ENCODE results near the gene KIF7. TPM values are rescaled to one million over a fixed set of nuclear protein-coding genes. Genes with fewer than 3 reads are reported as not detected.
"Not testable (repeated sequence)": the region's sequence is repeated elsewhere in the genome, so short reads cannot be mapped to it uniquely, and the experiment has no call there.

The KIF7 gene
- total and polyA plus RNA-seq, 2 donors, result 9.4 to 9.9 TPM

DNA sequence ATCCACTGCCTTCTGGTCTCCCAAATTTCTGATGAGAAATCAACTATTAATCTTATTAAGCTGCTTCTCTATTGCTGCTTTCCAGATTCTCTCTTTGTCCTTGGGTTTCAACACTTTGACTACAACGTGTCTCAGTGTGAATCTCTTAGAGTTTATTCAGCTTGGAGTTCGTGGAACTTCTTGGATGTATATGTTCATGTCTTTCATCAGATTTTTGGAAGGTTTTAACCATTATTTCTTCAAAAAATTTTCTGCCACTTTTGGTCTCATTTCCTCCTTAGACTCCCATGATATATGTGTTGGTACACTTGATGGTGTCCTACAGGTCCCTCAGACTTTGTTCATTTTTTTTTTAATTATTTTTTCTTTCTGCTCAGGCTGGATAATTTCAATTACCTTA lies 44.0 kb downstream of the KIF7 start:
- Histone ChIP-seq H3K4me1 (ENCODE audit: insufficient read depth) (no peaks in the 10 kb centered on the region), H3K36me3 (ENCODE audit: insufficient read depth) (peaks cover 2% of the 10 kb centered on the region), H3K4me3 (ENCODE audit: low read depth, low read length) (no peak overlapping the region), H3K27ac (ENCODE audit: low read depth) (no peak overlapping the region)
- no peak for DNase-seq (ENCODE audit: extremely low spot score)
- 99% methylated on average over 2 of the region's 2 CpGs for WGBS

DNA sequence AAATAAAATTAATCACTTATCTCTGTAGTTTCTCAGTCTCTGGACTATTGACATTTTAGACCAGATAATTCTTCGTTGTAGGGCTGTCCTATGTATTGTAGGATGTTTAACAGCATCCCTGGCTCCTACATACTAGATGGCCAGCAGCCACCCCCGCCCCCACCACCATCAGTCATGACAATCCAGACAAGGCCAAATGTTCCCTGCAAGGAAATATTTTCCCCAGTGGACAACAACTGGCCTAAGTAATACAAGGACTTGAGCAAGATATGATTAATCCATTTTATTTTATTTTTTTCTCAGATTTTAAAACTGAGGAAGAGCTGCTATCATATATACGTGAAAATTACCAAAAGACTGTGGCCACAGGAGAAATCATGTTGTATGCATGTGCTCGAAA lies 56.2 kb downstream of the KIF7 start:
- H3K27ac ChIP-seq (ENCODE audit: low read depth), result no peak overlapping the region
- DNase-seq (ENCODE audit: extremely low spot score), result no peak
- H3K4me3 ChIP-seq (ENCODE audit: low read depth, low read length), result no peak overlapping the region
- H3K4me1 ChIP-seq (ENCODE audit: insufficient read depth), result no peaks in the 10 kb centered on the region
- no peaks in the 10 kb centered on the region for H3K36me3 ChIP-seq (ENCODE audit: insufficient read depth)
- WGBS, result 97% methylated on average over 4 of the region's 4 CpGs

GRCh38 chr15:89593018-89593417 lies 62.2 kb downstream of the KIF7 start:
- Histone ChIP-seq H3K4me1 (ENCODE audit: insufficient read depth) (no peaks in the 10 kb centered on the region), H3K4me3 (ENCODE audit: low read depth, low read length) (no peak overlapping the region), H3K36me3 (ENCODE audit: insufficient read depth) (no peaks in the 10 kb centered on the region), H3K27ac (ENCODE audit: low read depth) (no peak overlapping the region)
- WGBS, result 91% methylated on average over 4 of the region's 4 CpGs
- DNase-seq (ENCODE audit: extremely low spot score), result no peak

GRCh38 chr15:89591834-89592233 lies 63.4 kb downstream of the KIF7 start:
- WGBS, result 91% methylated on average over 5 of the region's 5 CpGs
- H3K27ac ChIP-seq (ENCODE audit: low read depth), result no peak overlapping the region
- H3K4me1 ChIP-seq (ENCODE audit: insufficient read depth), result no peaks in the 10 kb centered on the region
- H3K4me3 ChIP-seq (ENCODE audit: low read depth, low read length), result no peak overlapping the region
- H3K36me3 ChIP-seq (ENCODE audit: insufficient read depth), result no peaks in the 10 kb centered on the region
- DNase-seq (ENCODE audit: extremely low spot score), result no peak

DNA sequence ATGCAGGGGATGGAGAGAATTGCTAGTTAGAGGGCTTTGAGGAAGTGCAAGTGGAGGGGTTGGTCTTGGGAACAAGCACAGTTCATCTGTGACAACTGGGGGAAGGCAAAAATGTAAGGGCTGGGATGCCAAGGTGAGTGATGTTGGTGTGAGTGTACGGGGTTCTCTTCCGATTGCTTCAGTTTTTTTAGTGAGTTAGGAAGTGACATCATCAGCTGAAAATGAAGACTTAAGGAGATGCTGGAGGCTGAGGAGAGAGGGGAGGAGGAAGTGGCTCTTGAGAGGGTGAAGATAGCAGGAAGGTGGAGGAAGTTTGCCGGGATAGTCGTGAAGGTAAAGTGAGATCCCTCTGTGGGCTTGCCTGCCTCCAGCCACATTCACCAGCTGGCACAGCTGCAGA lies 67.3 kb downstream of the KIF7 start:
- WGBS, result 77% methylated on average over 4 of the region's 4 CpGs
- Histone ChIP-seq H3K27ac (ENCODE audit: low read depth) (no peak overlapping the region), H3K4me1 (ENCODE audit: insufficient read depth) (no peaks in the 10 kb centered on the region), H3K4me3 (ENCODE audit: low read depth, low read length) (no peak overlapping the region), H3K36me3 (ENCODE audit: insufficient read depth) (no peaks in the 10 kb centered on the region)
- no peak for DNase-seq (ENCODE audit: extremely low spot score)

DNA sequence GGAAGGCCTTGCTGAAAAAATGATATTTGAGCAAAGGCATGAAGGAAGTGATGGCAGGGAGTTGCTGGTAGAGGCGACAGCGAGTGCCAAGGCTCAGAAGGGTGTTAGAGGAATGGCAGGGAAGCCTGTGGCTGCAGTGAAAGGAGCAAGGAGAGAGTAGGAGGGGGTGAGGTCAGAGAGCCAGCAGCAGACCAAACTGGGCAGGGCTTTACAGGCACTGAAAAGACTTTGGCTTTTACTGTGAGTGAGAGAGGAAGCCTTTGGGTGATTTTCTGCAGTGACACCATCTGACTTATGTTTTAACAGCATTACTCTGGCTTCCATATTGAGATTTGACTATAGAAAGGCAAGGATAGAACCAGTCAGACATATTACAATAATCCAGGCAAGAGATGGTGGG lies 68.6 kb downstream of the KIF7 start:
- WGBS, result 96% methylated on average over 2 of the region's 2 CpGs
- Histone ChIP-seq H3K4me3 (ENCODE audit: low read depth, low read length) (no peak overlapping the region), H3K4me1 (ENCODE audit: insufficient read depth) (no peaks in the 10 kb centered on the region), H3K36me3 (ENCODE audit: insufficient read depth) (no peaks in the 10 kb centered on the region), H3K27ac (ENCODE audit: low read depth) (no peak overlapping the region)
- no peak for DNase-seq (ENCODE audit: extremely low spot score)

- not testable (repeated sequence) for H3K4me1 ChIP-seq (ENCODE audit: insufficient read depth); H3K4me3 ChIP-seq (ENCODE audit: low read depth, low read length); DNase-seq (ENCODE audit: extremely low spot score); H3K36me3 ChIP-seq (ENCODE audit: insufficient read depth); H3K27ac ChIP-seq (ENCODE audit: low read depth)
- WGBS, result 95% methylated on average over 2 of the region's 2 CpGs
Observed at GRCh38 chr15:89580747-89581146, 74.5 kb downstream of the KIF7 start.

DNA sequence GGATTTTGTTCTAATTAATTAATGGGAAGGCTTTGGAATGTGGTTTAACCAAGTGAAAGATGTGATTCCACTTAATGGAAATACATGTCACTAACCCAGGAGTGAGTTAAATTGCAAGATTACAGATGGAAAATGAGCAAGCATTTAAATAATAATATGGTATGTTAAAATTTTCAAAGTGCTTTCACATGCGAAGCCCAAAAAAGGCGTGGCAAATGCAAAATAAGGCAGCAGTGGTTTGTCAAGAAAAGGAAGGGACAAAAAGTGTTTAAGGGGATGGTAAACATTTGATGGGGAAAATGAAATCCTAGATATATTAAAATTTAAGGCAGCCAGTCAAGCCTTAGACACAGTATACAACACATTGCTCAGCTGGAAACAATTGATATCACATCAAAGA lies 77.1 kb downstream of the KIF7 start:
- H3K27ac ChIP-seq (ENCODE audit: low read depth), result no peak overlapping the region
- no peak overlapping the region for H3K4me3 ChIP-seq (ENCODE audit: low read depth, low read length)
- no peaks in the 10 kb centered on the region for H3K36me3 ChIP-seq (ENCODE audit: insufficient read depth)
- DNase-seq (ENCODE audit: extremely low spot score), result no peak
- WGBS, result 82% methylated on average over 2 of the region's 2 CpGs
- no peaks in the 10 kb centered on the region for H3K4me1 ChIP-seq (ENCODE audit: insufficient read depth)

Other genes starting within 250 kb of the KIF7 start
- 0.16 TPM for gene RHCG, start 158.9 kb downstream of the KIF7 start, total RNA-seq
- 0.13 TPM for gene RHCG, start 158.9 kb downstream of the KIF7 start, polyA plus RNA-seq
- gene TICRR, start 80.0 kb downstream of the KIF7 start, total RNA-seq, result 2.9 TPM
- 0.13 TPM for gene TICRR, start 80.0 kb downstream of the KIF7 start, polyA plus RNA-seq
- gene PLIN1, start 23.9 kb upstream of the KIF7 start, total RNA-seq, result 3.6 TPM
- gene PLIN1, start 23.9 kb upstream of the KIF7 start, polyA plus RNA-seq, result 24.4 TPM
- 17.1 TPM for gene PEX11A, start 35.3 kb upstream of the KIF7 start, total RNA-seq
- 10.6 TPM for gene PEX11A, start 35.3 kb upstream of the KIF7 start, polyA plus RNA-seq
- not detected for gene WDR93, start 35.3 kb upstream of the KIF7 start, total RNA-seq
- 0.16 TPM for gene WDR93, start 35.3 kb upstream of the KIF7 start, polyA plus RNA-seq
- gene MESP1, start 95.8 kb upstream of the KIF7 start, total RNA-seq, result not detected
- gene MESP1, start 95.8 kb upstream of the KIF7 start, polyA plus RNA-seq, result 0.91 TPM
- not detected for gene MESP2, start 120.9 kb upstream of the KIF7 start, total RNA-seq
- gene MESP2, start 120.9 kb upstream of the KIF7 start, polyA plus RNA-seq, result 0.10 TPM
- gene ANPEP, start 159.4 kb upstream of the KIF7 start, total RNA-seq, result 14.6 TPM
- 26.8 TPM for gene ANPEP, start 159.4 kb upstream of the KIF7 start, polyA plus RNA-seq
- 60.9 TPM for gene AP3S2, start 238.5 kb upstream of the KIF7 start, total RNA-seq
- 22.5 TPM for gene AP3S2, start 238.5 kb upstream of the KIF7 start, polyA plus RNA-seq